Uterus (tissue), 2 donors: ENCODE measurements around the gene PSME3IP1.

ENCODE experiments used
- POLR2A ChIP-seq, 2 donors: fragments of 450-650 bp; IDR thresholded peaks; one replicate each; pipeline ENCODE4 v1.6.1; 2016; ENCODE audit warnings: antibody characterized with exemption in 2 of 2, mild to moderate bottlenecking in 1 of 2, moderate library complexity in 1 of 2
- TF ChIP-seq, protein P1 (sequence below), 4 experiments: fragments of 200-600 bp in 2 of 4; fragments of 450-650 bp in 2 of 4; sonication (generic) in 2 of 4; IDR thresholded peaks; one replicate each; pipeline ENCODE4 v1.5.1; 2016 to 2019; ENCODE audit warnings: antibody characterized with exemption in 4 of 4, mild to moderate bottlenecking in 2 of 4, moderate library complexity in 1 of 4

DNA sequence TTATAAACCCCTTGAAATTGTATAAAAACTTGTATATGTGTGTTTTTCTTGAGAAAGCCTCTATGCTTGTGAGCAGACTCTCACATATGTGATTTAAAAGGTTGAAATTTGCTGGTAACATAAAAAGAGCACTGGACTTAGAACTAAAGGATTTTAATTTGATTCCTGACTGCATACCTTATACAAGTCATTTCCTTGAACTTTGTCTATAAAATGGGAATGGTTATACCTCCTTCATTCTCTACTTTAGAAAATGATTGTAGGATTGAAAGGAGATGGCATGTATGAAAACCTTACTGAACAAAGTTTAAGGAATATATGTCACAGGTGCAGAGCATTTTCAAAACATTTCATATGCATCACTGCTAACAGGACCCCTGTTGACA lies 48.9 kb upstream of the PSME3IP1 start:
- TF ChIP-seq, protein P1, sequence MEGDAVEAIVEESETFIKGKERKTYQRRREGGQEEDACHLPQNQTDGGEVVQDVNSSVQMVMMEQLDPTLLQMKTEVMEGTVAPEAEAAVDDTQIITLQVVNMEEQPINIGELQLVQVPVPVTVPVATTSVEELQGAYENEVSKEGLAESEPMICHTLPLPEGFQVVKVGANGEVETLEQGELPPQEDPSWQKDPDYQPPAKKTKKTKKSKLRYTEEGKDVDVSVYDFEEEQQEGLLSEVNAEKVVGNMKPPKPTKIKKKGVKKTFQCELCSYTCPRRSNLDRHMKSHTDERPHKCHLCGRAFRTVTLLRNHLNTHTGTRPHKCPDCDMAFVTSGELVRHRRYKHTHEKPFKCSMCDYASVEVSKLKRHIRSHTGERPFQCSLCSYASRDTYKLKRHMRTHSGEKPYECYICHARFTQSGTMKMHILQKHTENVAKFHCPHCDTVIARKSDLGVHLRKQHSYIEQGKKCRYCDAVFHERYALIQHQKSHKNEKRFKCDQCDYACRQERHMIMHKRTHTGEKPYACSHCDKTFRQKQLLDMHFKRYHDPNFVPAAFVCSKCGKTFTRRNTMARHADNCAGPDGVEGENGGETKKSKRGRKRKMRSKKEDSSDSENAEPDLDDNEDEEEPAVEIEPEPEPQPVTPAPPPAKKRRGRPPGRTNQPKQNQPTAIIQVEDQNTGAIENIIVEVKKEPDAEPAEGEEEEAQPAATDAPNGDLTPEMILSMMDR (IDR thresholded peaks at IDR 0.05) = no peak
- TF ChIP-seq POLR2A (IDR thresholded peaks at IDR 0.05) = no peak
